Left lung (tissue), 10 donors: Measurements from ENCODE around the gene WNT5B. TPM values are rescaled to one million over a fixed set of nuclear protein-coding genes. Genes with fewer than 3 reads are reported as not detected.

Experiments used
- ATAC-seq: fragments of 200-7000 bp; cut with Tn5 transposase; one replicate; pipeline ENCODE4 v1.9.1; 2020; ENCODE audit warnings: moderate library complexity
- DNase-seq, 4 donors: peaks; one replicate each; pipeline ENCODE4 v3.0.0-alpha.2; 2013 to 2020
- H3K27ac ChIP-seq, 2 donors: fragments of 200-600 bp; sonication (generic) in 1 of 2; one replicate each; pipeline versions ENCODE4 v1.5.0 to v1.8.0; 2020 to 2021
- H3K27me3 ChIP-seq, 2 donors: fragments of 200-600 bp; sonication (generic) in 1 of 2; one replicate each; pipeline versions ENCODE4 v1.5.0 to v1.8.0; 2020 to 2021
- H3K36me3 ChIP-seq, 2 donors: fragments of 200-600 bp; sonication (generic) in 1 of 2; one replicate each; pipeline versions ENCODE4 v1.5.0 to v1.8.0; 2020 to 2021
- H3K4me1 ChIP-seq, 2 donors: fragments of 200-600 bp; one replicate each; pipeline ENCODE4 v1.8.0; 2021
- H3K4me3 ChIP-seq, 2 donors: fragments of 200-600 bp; sonication (generic) in 1 of 2; one replicate each; pipeline versions ENCODE4 v1.5.0 to v1.8.0; 2020 to 2021; ENCODE audit warnings: mild to moderate bottlenecking in 1 of 2
- H3K9me3 ChIP-seq, 2 donors: fragments of 200-600 bp; sonication (generic) in 1 of 2; one replicate each; pipeline versions ENCODE4 v1.5.0 to v1.8.0; 2020 to 2021
- intact Hi-C, 2 donors: fragments of 100-400 bp; cut with DNase I; formaldehyde crosslinking; loops; one replicate each; pipeline versions ENCODE4 v1.11.2 to v1.14.2; 2022
- polyA plus RNA-seq, 6 donors: library from polyadenylated mRNA; unstranded; fragments of 120-200 nt; gene quantifications; one replicate each; pipeline ENCODE4 v1.2.1, GENCODE V29; 2013; ENCODE audit not compliant: insufficient read length in 6 of 6
- total RNA-seq, 2 donors: library from RNA; stranded (reverse); fragmentation: NEBNext Ultra II Directional; extraction: Animal tissue kit (Norgen Biotek cat#: 25700); gene quantifications; one replicate each; pipeline ENCODE4 v1.2.1, GENCODE V29; 2021
- TF ChIP-seq, protein P1 (sequence below), 2 donors: fragments of 200-600 bp; sonication (generic) in 1 of 2; IDR thresholded peaks; one replicate each; pipeline versions ENCODE4 v1.5.0 to v1.8.0; 2021; ENCODE audit warnings: antibody characterized with exemption in 2 of 2
- donor health status: DM: no; HTN: yes; CAD: no.
- donor health status: DM: no; HTN: no; CAD: no.

Gene WNT5B
- total and polyA plus RNA-seq, 8 donors = 3.3 to 8.8 (median 6.7) TPM

DNA sequence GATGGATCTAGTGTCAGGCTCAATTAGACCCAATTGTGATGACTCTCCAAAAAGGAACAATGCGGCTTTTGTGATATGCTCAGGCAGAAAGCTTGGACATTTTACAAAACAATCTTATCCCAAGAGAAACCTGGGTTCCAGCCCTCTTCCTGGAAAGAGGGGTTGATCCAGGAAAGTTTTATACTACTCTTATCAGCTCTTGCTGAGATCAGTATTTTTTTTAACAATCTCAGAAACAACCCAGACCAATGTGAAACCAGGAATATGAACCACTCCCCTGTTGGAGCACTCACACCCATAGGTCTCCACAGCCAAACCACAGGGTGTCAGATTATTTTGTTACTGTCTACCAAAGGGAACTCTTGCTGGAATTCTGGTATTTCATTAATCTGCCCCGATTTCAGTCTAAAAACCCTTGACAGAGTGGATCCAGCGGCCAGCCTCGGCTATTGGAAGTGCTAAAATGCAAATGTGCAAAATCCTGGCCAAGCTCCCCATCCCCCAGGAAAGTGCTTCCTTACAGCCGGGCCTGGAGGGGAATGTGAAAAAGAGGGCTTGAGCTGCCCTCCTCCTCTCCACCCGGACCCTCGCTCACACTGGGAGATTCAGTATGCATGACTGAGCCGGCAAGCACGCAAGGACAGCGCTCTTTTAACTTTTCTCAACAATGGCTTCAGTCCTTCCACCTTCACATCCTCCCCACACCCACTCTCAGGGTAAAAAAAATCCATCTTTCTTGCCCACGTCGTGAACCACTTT is 38.6 kb upstream of the WNT5B start:
- H3K4me3 ChIP-seq = peak overlapping the region in 1 of 2 donors; percentile 81
- TF ChIP-seq, protein P1, sequence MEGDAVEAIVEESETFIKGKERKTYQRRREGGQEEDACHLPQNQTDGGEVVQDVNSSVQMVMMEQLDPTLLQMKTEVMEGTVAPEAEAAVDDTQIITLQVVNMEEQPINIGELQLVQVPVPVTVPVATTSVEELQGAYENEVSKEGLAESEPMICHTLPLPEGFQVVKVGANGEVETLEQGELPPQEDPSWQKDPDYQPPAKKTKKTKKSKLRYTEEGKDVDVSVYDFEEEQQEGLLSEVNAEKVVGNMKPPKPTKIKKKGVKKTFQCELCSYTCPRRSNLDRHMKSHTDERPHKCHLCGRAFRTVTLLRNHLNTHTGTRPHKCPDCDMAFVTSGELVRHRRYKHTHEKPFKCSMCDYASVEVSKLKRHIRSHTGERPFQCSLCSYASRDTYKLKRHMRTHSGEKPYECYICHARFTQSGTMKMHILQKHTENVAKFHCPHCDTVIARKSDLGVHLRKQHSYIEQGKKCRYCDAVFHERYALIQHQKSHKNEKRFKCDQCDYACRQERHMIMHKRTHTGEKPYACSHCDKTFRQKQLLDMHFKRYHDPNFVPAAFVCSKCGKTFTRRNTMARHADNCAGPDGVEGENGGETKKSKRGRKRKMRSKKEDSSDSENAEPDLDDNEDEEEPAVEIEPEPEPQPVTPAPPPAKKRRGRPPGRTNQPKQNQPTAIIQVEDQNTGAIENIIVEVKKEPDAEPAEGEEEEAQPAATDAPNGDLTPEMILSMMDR (IDR thresholded peaks at IDR 0.05) = no peak
- no peaks in the 10 kb centered on the region for H3K27me3 ChIP-seq
- ATAC-seq (no peak), DNase-seq (no peak)
- H3K4me1 ChIP-seq = peaks cover 22 to 67% of the 10 kb centered on the region in 2 donors
- H3K27ac ChIP-seq = peak overlapping the region in 1 of 2 donors; percentile 10
- no peaks in the 10 kb centered on the region for H3K9me3 ChIP-seq
- no peaks in the 10 kb centered on the region for H3K36me3 ChIP-seq
- intact Hi-C loops = no loop called here

DNA sequence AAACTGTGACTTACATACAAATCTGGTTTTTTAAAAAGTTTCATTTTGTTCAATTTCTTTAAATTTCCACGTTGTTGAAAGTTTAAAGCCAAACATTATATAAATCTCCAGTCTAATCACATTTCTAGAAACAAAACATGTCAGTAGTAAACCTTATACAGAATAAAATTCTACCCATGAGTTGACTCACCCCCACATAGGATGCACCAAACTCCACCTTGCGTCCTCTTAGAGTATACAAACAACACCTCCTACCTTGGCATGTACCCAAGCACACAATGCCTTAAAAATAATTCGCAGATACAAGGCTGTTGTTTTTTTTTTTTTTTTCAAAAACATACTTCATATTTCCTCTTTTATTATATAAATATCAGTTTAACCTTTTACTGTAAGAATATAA is 38.0 kb upstream of the WNT5B start:
- TF ChIP-seq, protein P1 (IDR thresholded peaks at IDR 0.05) = no peak
- peak overlapping the region in 1 of 2 donors; percentile 81 for H3K4me3 ChIP-seq
- no peaks in the 10 kb centered on the region for H3K9me3 ChIP-seq
- no peak overlapping the region for H3K27ac ChIP-seq
- peaks cover 22 to 73% of the 10 kb centered on the region in 2 donors for H3K4me1 ChIP-seq
- intact Hi-C loops = no loop called here
- no peaks in the 10 kb centered on the region for H3K27me3 ChIP-seq
- DNase-seq = no peak
- ATAC-seq = no peak
- no peaks in the 10 kb centered on the region for H3K36me3 ChIP-seq

GRCh38 chr12:1591543-1591942 is 37.5 kb upstream of the WNT5B start:
- peaks cover 22 to 73% of the 10 kb centered on the region in 2 donors for H3K4me1 ChIP-seq
- no peaks in the 10 kb centered on the region for H3K9me3 ChIP-seq

GRCh38 chr12:1592444-1593173 is 36.4 kb upstream of the WNT5B start:
- H3K27ac ChIP-seq = peak overlapping the region; percentile 96 to 97
- peaks cover 22 to 72% of the 10 kb centered on the region in 2 donors for H3K4me1 ChIP-seq
- peak overlapping the region; percentile 73 to 81 for H3K4me3 ChIP-seq
- intact Hi-C loops = no loop called here
- H3K36me3 ChIP-seq = no peaks in the 10 kb centered on the region
- TF ChIP-seq, protein P1 (IDR thresholded peaks at IDR 0.05) = no peak
- no peaks in the 10 kb centered on the region for H3K27me3 ChIP-seq
- H3K9me3 ChIP-seq = no peaks in the 10 kb centered on the region
- peak; percentile 3 for ATAC-seq
- DNase-seq = peak in 1 of 4 donors; percentile 56

More at GRCh38 chr12:1591543-1591942, 37.5 kb upstream of the WNT5B start:
- H3K27me3 ChIP-seq = no peaks in the 10 kb centered on the region
- H3K27ac ChIP-seq = no peak overlapping the region
- ATAC-seq = no peak
- no peak for DNase-seq
- no peaks in the 10 kb centered on the region for H3K36me3 ChIP-seq
- H3K4me3 ChIP-seq = peak overlapping the region in 1 of 2 donors; percentile 81
- TF ChIP-seq, protein P1 (IDR thresholded peaks at IDR 0.05) = no peak
- intact Hi-C loops = no loop called here
